ENCODE data around the gene KIF26B.
A peak's percentile ranks its signal among the peaks of the same experiment; 100 is the strongest.

Gene KIF26B

DNA sequence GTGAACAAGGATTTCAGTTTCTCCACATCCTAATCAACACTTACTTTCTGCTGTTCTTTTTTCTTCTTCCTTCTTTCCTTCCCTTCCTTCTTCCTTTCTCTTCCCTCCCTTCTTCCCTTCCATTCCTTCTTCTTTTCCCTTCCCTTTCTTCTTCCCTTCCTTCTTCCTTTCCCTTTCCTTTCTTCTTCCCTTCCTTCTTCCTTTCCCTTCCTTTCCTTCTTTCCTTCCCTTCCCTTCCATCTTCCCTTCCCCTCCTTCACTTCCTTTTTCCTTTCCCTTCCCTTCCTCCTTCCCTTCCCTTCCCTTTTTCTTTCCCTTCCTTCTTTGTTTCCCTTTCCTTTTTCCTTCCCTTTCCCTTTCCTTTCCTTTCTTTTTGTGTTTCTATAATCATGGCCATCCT lies 115.3 kb downstream of the KIF26B start:
- ATAC-seq = no peak
- TF ChIP-seq ARNTL (CRISPR knock-in tag; IDR thresholded peaks at IDR 0.05; ENCODE audit: borderline replicate concordance, low read depth) (no peak), PPARA (CRISPR knock-in tag; IDR thresholded peaks at IDR 0.05; ENCODE audit: borderline replicate concordance) (no peak), ZNF565 (CRISPR knock-in tag; conservative IDR thresholded peaks at IDR 0.05; ENCODE audit: low read depth) (no peak), CSDC2 (CRISPR knock-in tag; IDR thresholded peaks at IDR 0.05) (no peak), BACH2 (CRISPR knock-in tag; IDR thresholded peaks at IDR 0.05; ENCODE audit: borderline replicate concordance) (no peak), SNAI2 (CRISPR knock-in tag; IDR thresholded peaks at IDR 0.05) (no peak), ZC3H10 (CRISPR knock-in tag; IDR thresholded peaks at IDR 0.05) (no peak), TCF4 (CRISPR knock-in tag; IDR thresholded peaks at IDR 0.05; ENCODE audit: borderline replicate concordance) (no peak), ZFP30 (CRISPR knock-in tag; IDR thresholded peaks at IDR 0.05) (no peak), ZNF70 (CRISPR knock-in tag; IDR thresholded peaks at IDR 0.05) (no peak), ZNF8 (CRISPR knock-in tag; IDR thresholded peaks at IDR 0.05) (no peak)

DNA sequence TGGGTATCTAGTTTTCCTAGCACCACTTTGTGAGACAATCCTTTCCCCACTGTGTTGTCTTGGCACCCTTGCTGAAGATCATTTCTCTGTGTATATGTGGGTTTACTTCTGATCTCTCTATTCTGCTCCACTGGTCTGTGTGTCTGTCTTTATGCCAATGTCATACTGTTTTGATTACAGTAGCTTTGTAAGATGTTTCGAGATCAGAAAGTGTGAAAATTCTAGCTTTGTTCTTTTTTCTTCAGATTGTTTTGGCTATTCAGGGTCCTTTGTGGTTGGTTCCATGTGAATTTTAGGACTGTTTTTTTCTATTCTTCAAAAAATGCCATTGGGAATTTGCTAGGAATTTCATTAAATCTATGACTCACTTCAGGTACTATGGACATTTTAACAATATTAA lies 116.2 kb downstream of the KIF26B start:
- TF ChIP-seq, protein P1, sequence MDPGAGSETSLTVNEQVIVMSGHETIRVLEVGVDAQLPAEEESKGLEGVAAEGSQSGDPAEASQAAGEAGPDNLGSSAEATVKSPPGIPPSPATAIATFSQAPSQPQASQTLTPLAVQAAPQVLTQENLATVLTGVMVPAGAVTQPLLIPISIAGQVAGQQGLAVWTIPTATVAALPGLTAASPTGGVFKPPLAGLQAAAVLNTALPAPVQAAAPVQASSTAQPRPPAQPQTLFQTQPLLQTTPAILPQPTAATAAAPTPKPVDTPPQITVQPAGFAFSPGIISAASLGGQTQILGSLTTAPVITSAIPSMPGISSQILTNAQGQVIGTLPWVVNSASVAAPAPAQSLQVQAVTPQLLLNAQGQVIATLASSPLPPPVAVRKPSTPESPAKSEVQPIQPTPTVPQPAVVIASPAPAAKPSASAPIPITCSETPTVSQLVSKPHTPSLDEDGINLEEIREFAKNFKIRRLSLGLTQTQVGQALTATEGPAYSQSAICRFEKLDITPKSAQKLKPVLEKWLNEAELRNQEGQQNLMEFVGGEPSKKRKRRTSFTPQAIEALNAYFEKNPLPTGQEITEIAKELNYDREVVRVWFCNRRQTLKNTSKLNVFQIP (CRISPR knock-in tag; IDR thresholded peaks at IDR 0.05; ENCODE audit: borderline replicate concordance, low read depth) = no peak
- TF ChIP-seq TSHZ2 (CRISPR knock-in tag; IDR thresholded peaks at IDR 0.05) (no peak), TCF4 (CRISPR knock-in tag; IDR thresholded peaks at IDR 0.05; ENCODE audit: borderline replicate concordance) (no peak), ZFP3 (CRISPR knock-in tag; IDR thresholded peaks at IDR 0.05) (no peak), PPARA (CRISPR knock-in tag; IDR thresholded peaks at IDR 0.05; ENCODE audit: borderline replicate concordance) (no peak), ARNTL (CRISPR knock-in tag; IDR thresholded peaks at IDR 0.05; ENCODE audit: borderline replicate concordance, low read depth) (no peak), ZC3H10 (CRISPR knock-in tag; IDR thresholded peaks at IDR 0.05) (0 out of 2 replicates have a peak, but pooled peaks have one; percentile 19), CREB5 (CRISPR knock-in tag; IDR thresholded peaks at IDR 0.05; ENCODE audit: low read depth) (no peak)
- ATAC-seq = no peak

DNA sequence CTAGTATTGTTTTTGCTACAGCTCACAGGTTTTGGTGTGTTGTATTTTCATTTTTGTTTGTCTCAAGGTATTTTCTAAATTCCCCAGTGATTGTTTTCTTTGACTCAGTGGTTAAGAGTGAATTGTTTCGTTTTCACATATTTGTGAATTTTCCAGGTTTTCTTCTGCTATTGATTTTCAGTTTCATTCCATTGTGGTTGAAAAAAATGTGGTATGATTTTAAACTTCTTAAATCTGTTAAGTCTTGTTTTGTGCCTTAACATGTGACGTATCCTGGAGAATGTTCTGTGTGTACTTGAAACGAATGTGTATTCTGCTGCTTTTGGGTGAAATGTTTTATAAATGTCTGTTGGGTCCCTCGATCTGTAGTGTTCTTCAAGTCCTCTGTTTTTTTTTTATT lies 117.9 kb downstream of the KIF26B start:
- TF ChIP-seq CSRNP3 (CRISPR knock-in tag; IDR thresholded peaks at IDR 0.05) (no peak), ZNF565 (CRISPR knock-in tag; conservative IDR thresholded peaks at IDR 0.05; ENCODE audit: low read depth) (no peak), ZNF8 (CRISPR knock-in tag; IDR thresholded peaks at IDR 0.05) (no peak), TCF4 (CRISPR knock-in tag; IDR thresholded peaks at IDR 0.05; ENCODE audit: borderline replicate concordance) (no peak), CREB5 (CRISPR knock-in tag; IDR thresholded peaks at IDR 0.05; ENCODE audit: low read depth) (no peak), ZFP3 (CRISPR knock-in tag; IDR thresholded peaks at IDR 0.05) (no peak), ZNF70 (CRISPR knock-in tag; IDR thresholded peaks at IDR 0.05) (no peak), OSR1 (CRISPR knock-in tag; IDR thresholded peaks at IDR 0.05) (no peak)
- TF ChIP-seq, protein P1 (CRISPR knock-in tag; IDR thresholded peaks at IDR 0.05; ENCODE audit: borderline replicate concordance, low read depth) = no peak
- no peak for ATAC-seq

Data from SK-N-SH treated with all-trans-retinoic acid at 6 μM for 48 hours (cell line).